Left ventricle myocardium inferior (tissue), 1 donor: ENCODE data around the gene STARD13. TPM values are rescaled to one million over a fixed set of nuclear protein-coding genes. Genes with fewer than 3 reads are reported as not detected.

ENCODE experiments used
- DNase-seq: peaks from one replicate; pipeline ENCODE4 v3.0.0-alpha.2; 2020
- H3K27ac ChIP-seq: fragments of 200-600 bp; replicated peaks from 2 replicates; pipeline ENCODE4 v1.8.0; 2021
- H3K27me3 ChIP-seq: fragments of 200-600 bp; 2 replicates; pipeline ENCODE4 v1.8.0; 2021; ENCODE audit warnings: low read depth
- H3K36me3 ChIP-seq: fragments of 200-600 bp; 2 replicates; pipeline ENCODE4 v1.8.0; 2021
- H3K4me1 ChIP-seq: fragments of 200-600 bp; 2 replicates; pipeline ENCODE4 v1.8.0; 2021
- H3K4me3 ChIP-seq: fragments of 200-600 bp; 2 replicates; pipeline ENCODE4 v1.8.0; 2021; ENCODE audit warnings: mild to moderate bottlenecking, moderate library complexity
- H3K9me3 ChIP-seq: fragments of 200-600 bp; replicated peaks from 2 replicates; pipeline ENCODE4 v1.8.0; 2021
- intact Hi-C: fragments of 100-400 bp; cut with micrococcal nuclease; formaldehyde crosslinking; loops from one replicate; pipeline ENCODE4 v1.11.0; 2022
- total RNA-seq: library from RNA; stranded (reverse); fragmentation: NEBNext Ultra II Directional; extraction: Animal tissue kit (Norgen Biotek cat#: 25700); gene quantifications from one replicate; pipeline ENCODE4 v1.2.1, GENCODE V29; 2021
- TF ChIP-seq, protein P1 (sequence below): fragments of 200-600 bp; IDR thresholded peaks from 2 replicates; pipeline ENCODE4 v1.8.0; 2021; ENCODE audit warnings: antibody characterized with exemption, mild to moderate bottlenecking, borderline replicate concordance
- donor health status: DM: no; HTN: yes; CAD: no; lungs with severe emphysema.

STARD13 gene
- total RNA-seq, 1 donor from 2014 or later, result 29.9 TPM

DNA sequence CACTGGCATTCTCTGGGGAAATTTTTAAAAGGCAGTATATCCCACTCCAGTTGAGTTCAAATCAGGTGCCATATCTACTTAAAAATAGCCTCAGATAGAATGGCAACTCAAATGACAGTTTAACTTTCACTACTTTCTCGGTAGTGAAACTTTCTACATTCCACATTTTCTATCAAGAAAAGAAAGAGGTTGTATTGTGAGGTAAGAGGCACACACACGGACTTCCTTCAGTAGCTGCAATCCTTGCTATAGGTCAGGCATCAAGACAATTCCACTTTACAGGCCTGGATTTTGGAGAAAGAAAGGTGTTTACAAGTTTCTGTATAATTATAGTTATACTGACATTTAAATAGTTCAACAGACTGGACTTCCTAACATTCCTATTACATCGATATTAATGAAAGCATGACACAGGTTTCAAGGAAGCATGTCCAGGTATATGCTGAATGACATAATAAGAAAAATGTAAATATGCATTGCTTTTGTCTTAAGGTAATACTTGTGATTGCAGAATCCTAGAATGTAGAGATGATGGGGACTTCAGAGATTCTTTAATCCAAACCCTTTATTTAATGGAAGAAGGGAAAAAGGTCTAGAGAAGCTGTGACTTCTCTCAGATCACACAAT is 5.2 kb downstream of the STARD13 start:
- intact Hi-C loops, result loop anchor here (10.0 kb wide), 1 partner anchor 46 kb away; no protein-coding TSS in a partner anchor
- Histone ChIP-seq H3K4me3 (peak overlapping the region; percentile 13), H3K27me3 (no peaks in the 10 kb centered on the region)

DNA sequence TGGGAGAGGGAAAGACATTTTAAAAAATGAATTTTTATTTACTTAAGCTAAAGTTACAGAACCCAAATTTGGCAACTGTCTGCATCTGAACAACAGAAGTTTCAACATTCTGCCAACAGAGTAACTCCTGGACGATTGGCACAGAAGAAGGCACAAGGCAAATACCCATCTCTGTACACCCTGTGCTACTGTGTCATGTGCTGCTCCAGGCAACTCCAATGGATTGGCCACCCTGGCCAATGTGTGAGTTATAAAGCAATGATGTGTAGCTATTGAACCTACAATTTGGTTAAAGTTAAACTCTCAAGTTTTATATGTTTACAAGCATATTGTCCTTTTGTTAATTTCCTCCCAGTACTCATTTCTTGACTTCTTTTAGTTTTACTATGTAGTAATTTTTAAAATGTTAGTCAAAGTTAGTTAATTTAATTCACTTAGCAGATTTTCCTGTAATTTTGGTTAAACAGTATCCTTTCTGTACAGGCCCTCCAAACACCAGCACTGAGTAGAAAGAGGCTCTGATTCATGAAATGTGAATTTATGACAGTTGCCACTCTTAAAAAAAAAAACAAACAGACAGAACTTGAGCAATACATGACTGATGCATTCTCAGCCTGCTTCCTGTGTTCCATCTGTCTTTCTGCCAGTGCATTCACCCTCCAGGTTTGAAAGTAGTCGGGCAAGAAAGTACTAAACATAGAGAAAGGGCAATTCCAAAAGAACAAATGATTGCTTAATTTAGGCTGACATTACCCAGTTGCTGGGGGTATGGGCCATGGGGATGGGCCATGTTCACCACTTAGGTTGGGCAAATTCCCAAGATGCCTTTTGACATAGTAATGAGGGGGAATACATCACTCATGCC is 5.9 kb downstream of the STARD13 start:
- peak overlapping the region; percentile 13 for H3K4me3 ChIP-seq
- intact Hi-C loops, result loop anchor here (10.0 kb wide), 1 partner anchor 45 kb away; no protein-coding TSS in a partner anchor
- no peaks in the 10 kb centered on the region for H3K9me3 ChIP-seq
- H3K4me1 ChIP-seq, result peaks cover 99% of the 10 kb centered on the region
- H3K27me3 ChIP-seq, result no peaks in the 10 kb centered on the region
- peak overlapping the region; percentile 96 for H3K27ac ChIP-seq
- peaks cover 4% of the 10 kb centered on the region for H3K36me3 ChIP-seq
- TF ChIP-seq, protein P1, sequence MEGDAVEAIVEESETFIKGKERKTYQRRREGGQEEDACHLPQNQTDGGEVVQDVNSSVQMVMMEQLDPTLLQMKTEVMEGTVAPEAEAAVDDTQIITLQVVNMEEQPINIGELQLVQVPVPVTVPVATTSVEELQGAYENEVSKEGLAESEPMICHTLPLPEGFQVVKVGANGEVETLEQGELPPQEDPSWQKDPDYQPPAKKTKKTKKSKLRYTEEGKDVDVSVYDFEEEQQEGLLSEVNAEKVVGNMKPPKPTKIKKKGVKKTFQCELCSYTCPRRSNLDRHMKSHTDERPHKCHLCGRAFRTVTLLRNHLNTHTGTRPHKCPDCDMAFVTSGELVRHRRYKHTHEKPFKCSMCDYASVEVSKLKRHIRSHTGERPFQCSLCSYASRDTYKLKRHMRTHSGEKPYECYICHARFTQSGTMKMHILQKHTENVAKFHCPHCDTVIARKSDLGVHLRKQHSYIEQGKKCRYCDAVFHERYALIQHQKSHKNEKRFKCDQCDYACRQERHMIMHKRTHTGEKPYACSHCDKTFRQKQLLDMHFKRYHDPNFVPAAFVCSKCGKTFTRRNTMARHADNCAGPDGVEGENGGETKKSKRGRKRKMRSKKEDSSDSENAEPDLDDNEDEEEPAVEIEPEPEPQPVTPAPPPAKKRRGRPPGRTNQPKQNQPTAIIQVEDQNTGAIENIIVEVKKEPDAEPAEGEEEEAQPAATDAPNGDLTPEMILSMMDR, result no peak
- DNase-seq, result no peak

More for the DNA sequence above, 5.2 kb downstream of the STARD13 start:
- DNase-seq, result no peak
- H3K36me3 ChIP-seq, result peaks cover 4% of the 10 kb centered on the region
- peak overlapping the region; percentile 96 for H3K27ac ChIP-seq
- H3K4me1 ChIP-seq, result peaks cover 99% of the 10 kb centered on the region
- no peaks in the 10 kb centered on the region for H3K9me3 ChIP-seq
- TF ChIP-seq, protein P1, result no peak

- Histone ChIP-seq H3K4me1 (peaks cover 100% of the 10 kb centered on the region), H3K9me3 (no peaks in the 10 kb centered on the region), H3K4me3 (no peak overlapping the region), H3K27ac (peak overlapping the region; percentile 96), H3K27me3 (no peaks in the 10 kb centered on the region), H3K36me3 (peaks cover 4% of the 10 kb centered on the region)
- TF ChIP-seq, protein P1, result no peak
- intact Hi-C loops, result no loop called here
- DNase-seq, result no peak
Observed at GRCh38 chr13:33278913-33279312, 6.6 kb downstream of the STARD13 start.

GRCh38 chr13:33277946-33278345 is 7.6 kb downstream of the STARD13 start:
- no peaks in the 10 kb centered on the region for H3K9me3 ChIP-seq
- H3K27me3 ChIP-seq, result no peaks in the 10 kb centered on the region
- intact Hi-C loops, result no loop called here
- peak overlapping the region; percentile 96 for H3K27ac ChIP-seq
- DNase-seq, result no peak
- H3K36me3 ChIP-seq, result peaks cover 4% of the 10 kb centered on the region
- TF ChIP-seq, protein P1, result no peak
- H3K4me3 ChIP-seq, result peak overlapping the region; percentile 15
- H3K4me1 ChIP-seq, result peaks cover 100% of the 10 kb centered on the region

DNA sequence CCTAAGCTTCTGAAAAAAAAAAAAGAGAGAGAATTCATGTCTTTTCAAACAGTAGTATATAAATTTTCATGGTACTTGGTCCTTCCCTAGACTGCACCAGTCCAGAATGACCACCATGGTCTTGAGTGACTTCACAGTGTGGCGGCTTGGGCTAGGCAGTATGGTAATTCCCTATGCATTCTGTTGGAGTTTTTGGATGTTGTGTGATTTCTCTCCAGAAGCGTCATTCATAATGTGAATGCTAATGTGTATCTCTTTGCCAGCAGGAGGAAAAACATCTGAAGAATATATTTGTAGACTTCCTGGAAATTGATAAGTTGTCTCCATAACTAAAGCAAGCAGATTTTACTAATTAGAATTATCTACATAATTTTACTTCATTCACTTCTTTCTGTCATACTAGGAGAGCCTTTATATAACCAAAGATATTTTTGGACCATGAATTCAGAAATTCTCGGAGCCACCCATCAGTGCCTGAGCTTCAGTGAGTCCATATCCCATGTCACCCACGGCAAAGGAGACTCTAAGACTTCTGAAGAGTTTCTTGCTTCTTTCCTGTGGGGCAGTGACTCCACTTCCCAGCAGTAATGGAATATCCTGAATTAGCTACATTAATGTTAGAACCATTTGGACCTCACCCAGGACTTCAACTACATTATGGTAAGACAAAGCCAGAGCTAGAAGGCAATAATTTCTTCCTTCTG is 8.4 kb downstream of the STARD13 start:
- intact Hi-C loops, result no loop called here
- H3K27ac ChIP-seq, result peak overlapping the region; percentile 96
- no peaks in the 10 kb centered on the region for H3K9me3 ChIP-seq
- DNase-seq, result no peak
- H3K4me1 ChIP-seq, result peaks cover 100% of the 10 kb centered on the region
- peaks cover 4% of the 10 kb centered on the region for H3K36me3 ChIP-seq
- H3K4me3 ChIP-seq, result peak overlapping the region; percentile 15
- TF ChIP-seq, protein P1, result no peak
- no peaks in the 10 kb centered on the region for H3K27me3 ChIP-seq
